ENCODE data around the gene PPP2R5C.

The PPP2R5C gene

DNA sequence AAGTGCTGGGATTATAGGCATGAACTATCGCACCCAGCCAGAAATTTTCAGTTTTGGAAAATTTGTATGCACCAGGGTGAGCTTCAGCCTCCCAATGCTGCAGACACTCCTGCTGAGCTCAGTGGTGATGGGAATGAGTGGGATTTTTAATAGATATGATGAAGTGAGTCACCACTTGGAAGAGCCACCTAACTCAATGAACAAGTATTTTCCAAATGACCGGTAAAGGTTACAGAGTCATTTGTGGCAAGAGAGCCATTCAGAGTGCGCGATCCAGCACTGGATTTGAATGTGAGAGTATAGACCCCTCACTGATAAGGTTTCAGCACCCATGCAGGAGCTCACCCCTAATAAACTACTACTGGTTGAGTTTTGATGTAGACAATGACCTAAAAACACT, 100.7 kb downstream of the PPP2R5C start:
- no peak for DNase-seq

DNA sequence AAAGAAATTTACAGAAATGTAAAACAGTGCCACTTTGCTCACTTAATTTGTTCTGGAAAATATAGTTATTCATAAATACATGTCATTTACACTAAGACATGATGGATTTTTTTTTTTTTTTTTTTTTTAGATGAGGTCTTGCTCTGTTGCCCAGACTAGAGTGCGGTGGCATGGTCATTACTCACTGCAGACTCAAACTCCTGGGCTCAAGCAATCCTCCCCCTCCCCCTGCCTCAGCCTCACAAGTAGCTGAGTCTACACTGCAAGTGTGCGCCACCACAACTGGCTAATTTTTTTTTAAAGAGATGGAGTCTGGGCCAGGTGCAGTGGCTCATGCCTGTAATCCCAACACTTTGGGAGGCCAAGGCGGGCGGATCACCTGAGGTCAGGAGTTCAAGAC, 101.2 kb downstream of the PPP2R5C start:
- DNase-seq, result no peak

DNA sequence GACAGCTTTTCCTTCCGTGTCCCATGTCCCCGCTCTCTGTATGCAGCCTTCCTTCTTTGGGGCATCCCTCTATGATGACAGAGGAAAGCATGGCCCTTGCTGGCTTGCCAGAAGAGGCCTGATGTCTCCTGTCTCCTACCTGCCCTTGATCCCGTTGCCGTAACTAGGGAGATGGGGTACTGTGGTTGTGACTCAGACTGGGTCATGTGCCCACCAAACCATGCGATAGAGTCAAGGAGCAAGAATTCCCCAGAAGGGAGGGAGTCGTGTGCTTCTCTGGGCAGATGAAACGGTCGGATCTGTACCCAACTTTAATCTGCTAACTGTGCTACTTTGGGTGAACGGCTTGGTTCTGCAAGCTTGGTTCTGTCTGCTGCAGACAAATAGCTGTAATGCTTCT, 103.8 kb downstream of the PPP2R5C start:
- DNase-seq, result no peak

DNA sequence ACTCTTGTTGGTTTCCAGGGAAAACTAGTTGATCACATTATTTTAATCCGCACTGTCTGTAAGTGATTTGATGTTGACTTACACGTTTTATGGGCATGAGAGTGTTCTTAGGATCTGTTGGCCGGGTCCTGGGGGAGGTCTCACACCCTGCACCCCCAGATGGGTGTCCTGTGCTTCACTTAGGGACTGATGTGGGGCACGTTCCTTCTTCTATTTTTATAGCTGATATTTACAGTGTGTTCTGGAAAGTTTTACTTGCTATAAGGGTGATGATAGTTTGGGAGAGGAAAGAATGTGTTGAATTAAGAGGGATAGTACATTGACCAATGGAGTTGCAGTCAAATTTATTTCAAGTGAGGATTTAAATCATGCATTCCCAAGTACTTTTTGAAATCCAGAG, 106.3 kb downstream of the PPP2R5C start:
- DNase-seq, result no peak

DNA sequence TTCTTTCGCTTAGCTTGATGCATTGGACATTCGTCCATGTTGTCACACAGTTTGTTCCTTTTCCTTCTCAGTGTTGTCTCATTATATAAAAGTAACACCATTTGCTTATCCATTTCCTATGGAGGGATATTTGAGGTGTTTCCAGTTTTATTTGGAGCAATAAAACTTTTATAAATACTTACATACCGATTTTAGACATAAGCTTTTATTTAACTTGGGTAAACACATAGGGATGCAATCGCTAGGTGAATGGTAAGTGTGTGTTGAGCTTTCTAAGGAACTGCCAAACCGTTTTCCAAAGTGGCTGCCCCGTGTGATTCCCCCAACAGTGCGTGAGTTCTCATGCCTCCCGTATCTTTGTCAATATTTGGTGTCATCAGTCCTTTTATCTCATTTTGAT, 107.7 kb downstream of the PPP2R5C start:
- no peak for DNase-seq

DNA sequence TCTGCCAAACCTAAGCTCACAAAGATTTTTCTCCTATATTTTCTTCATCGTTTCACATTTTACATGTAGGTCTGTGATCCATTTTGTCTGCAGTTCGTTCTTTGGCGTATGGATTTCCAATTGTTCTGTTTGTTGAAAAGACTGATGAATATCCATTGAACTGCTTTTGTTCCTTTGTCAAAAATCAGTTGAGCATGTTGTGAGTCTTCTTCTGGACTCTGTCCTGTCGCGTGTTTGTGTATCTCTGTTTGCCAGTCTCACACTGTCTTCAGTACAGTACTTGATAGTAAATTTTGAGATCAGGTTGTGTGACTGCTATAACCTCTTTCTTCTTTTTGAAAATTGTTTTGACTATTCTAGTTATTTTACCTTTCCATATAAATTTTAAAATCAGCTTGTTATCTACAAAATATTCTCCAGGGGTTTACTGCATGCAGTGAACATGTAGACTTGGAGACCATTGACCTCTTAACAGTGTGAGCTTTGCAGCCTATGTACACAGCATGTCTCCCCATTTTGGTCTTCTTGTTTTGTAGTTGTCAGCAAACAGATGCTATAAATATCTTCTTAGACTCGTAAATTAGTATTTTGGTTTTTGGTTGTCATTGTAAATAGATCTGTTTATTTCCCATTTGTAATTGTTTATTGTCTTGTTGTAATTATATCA, 108.9 kb downstream of the PPP2R5C start:
- no peak for DNase-seq

DNA sequence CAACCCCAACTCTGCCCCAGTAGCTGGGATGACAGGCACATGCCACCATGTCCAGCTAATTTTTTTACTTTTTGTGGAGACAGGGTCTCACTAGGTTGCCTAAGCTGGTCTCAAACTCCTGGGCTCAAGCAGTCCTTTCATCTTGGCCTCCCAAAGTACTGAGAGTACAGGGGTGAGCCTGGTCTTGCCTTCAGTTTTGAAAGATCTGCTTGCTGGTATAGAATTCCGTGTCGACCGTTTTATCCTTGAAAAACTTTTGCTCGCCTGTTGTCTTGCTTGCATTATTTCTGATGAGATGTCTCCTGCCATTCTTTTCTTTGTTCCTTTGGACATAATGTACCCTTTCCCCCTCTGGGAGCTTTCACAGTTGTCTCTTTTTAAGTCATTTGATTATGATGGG, 110.8 kb downstream of the PPP2R5C start:
- DNase-seq, result no peak

DNA sequence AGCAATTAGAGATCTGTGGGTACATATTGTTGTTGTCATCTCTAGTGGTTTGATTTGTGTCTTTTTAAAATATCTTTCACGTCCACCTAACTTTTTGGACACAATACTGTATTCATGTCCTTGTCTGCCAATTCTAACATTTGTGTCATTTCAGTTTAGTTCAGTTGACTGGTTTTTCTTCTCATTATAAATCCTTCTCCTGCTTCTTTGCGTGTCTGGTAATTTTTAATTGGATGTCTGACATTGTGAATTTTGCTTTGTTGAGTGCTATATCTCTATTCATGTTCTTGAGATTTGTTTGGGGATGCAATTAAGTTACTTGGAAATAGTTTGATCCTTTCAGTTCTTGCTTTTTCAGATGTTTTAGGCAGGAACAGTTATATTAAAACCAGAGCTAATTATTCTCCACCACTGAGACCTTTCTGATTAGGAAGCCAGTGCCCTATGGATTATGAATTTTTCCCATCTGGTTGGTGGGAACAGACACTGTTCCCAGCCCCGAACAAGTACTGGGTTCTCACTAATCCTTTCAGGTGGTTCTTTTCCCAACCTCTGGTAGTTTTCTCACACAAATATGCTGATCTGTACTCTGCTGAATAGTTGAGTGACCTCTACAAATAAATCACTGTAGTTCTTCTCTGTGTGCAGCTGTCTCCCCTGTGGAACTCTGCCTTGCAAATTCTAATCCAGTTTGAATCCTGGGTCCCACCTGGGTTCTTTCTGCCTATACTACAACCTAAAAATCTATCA, 111.7 kb downstream of the PPP2R5C start:
- DNase-seq, result no peak

DNA sequence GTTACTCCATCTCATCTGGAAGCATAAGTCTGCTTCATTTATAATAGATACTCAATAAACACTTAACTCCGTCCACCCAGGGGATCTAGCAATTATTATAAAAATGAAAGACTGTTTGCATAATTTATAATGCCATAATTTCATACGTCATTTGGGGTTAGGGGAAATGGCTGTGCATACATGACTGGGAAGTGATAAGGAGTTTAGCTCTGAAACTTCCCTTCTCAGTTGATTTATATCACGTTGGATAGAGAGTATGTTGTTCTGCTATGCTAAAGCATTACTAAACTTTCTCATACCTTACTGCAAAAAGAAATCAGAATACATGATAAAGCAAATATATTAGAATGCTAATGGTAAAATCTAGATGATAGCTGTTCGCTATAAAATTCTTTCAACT, 112.5 kb downstream of the PPP2R5C start:
- DNase-seq, result no peak

DNA sequence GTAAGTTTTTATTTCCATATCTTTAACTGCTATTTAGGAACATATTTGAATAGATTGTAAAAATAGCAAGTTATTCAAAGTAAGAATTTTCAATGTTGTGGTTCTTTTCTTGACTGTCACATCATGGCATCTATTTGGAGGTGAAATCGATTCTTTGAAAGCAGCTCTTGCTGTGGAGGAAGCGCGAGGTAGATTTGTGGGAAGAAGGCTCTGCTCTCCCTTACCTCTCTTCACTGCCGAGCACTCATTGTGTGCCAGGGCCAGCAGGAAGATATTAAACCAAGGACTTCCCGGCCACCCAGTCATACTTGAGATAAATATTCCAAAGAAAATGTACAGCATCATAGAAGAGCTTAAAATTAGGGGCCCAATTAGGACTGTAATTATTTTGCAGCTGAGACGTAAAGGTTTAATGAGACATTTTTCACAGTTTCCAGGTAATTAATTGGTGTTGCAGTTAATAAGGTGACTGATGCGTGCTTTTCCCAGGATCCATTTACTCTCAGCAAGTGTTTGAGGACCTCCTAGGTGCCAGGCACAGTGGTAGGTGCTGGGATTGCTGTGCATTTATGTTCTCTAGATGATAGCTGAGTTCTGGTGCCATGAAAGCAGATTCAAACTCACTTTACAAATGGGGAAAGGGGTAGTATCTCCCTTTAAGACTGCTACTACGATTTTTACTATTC, 113.7 kb downstream of the PPP2R5C start:
- DNase-seq, result no peak

DNA sequence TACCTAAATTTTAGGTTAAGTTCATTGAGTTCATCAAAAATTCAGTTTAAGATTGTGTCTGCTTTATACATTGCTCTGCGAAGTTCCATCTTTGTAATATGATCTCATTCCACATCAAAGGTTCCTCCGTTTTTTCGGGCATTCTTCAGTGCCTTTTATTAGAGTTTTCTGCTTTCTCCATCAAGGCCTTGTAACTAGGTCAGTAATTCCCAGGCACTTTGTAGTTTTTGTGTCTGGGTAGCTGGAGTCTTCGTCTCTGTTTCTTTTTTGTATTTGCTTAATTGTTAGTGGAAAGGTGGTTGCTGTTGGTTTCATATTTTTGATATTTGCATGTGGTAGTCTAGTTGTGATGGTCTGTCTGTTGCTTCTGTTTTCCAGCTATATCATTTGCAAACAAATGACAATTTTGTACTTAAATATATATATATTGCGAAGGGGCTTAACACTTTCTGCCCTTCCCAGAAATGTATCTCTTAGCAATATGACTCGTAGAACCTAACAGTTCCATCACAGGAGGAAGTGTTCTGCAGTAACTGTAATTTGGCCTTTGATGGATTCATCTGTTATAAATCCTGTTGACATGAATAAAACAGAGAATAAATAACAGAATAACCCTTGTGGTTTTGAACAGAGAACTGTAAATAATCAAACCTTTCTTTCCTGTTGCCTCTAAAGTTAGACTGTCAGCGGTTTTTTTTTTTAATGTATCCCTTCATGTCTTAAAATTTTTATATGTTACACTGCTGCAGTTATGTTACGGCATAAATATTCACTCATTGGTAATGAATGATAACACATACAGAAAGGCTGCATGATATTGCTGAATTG, 114.4 kb downstream of the PPP2R5C start:
- DNase-seq, result no peak

DNA sequence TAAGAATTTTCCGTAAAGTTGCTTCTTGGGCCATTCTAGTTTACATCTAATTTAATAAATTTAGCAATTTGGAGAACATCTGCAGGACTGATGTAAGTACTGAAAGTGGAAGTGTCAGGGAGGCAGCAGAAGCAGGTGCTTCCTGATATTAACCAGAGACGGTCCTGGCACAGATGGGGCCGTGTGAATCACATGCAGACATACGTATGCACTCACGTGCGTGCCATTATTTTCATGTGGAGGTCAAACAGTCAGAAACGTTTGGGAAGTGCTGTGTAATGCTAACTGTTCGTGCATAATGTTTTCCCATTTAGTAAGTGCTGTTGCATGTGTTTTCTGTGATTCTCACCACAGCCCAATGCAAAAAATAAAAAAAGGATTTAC, 115.0 kb downstream of the PPP2R5C start:
- DNase-seq, result peak in 10 of 51 donors; percentile 13 to 37 (median 22)

DNA sequence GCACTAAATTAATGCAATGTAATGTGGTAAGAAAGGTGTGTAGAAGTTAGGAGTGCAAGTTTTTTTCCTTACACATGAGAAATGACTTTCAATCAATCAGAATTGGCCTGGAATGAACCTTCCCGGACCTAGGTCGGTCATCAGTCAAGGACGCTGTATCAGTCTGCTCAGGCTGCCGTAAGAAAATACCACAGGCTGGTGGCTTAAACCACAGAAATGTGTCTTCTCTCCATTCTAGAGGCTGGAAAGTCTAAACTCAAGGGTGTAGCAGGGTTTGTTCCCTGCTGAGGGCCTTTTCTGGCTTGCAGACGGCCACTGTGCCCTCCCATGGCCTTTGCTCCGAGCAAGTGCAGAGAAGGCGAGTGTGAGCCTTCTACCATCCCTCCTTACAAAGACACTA, 116.3 kb downstream of the PPP2R5C start:
- no peak for DNase-seq

DNA sequence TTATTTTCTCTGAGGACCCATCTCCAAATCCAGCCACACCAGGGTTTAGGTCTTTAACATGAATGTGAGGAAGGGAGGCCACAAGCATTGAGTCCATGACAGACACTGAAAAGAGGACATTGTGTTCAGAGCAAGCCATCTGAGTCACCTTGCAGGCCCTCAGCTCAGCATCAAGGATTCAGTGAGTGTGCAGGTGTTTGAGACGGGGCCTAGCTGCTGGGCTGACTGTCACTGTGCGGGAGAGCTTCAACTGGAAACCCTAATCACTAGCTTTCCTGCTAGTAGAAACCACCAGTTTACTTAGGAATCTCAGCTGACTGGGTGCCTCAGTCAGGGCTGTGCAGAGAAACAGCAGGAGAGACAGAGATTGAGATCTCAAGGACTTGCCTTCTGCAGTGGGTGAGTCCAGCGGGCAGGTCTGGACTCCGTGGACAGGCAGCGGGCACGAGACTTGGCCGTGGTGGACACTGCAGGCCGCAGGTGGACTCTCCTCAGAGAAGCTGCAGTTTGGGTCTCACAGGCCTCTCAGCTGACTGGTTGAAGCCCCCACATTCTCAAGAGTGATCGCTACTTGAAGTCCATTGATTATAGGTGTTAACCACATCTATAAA, 116.8 kb downstream of the PPP2R5C start:
- no peak for DNase-seq

DNA sequence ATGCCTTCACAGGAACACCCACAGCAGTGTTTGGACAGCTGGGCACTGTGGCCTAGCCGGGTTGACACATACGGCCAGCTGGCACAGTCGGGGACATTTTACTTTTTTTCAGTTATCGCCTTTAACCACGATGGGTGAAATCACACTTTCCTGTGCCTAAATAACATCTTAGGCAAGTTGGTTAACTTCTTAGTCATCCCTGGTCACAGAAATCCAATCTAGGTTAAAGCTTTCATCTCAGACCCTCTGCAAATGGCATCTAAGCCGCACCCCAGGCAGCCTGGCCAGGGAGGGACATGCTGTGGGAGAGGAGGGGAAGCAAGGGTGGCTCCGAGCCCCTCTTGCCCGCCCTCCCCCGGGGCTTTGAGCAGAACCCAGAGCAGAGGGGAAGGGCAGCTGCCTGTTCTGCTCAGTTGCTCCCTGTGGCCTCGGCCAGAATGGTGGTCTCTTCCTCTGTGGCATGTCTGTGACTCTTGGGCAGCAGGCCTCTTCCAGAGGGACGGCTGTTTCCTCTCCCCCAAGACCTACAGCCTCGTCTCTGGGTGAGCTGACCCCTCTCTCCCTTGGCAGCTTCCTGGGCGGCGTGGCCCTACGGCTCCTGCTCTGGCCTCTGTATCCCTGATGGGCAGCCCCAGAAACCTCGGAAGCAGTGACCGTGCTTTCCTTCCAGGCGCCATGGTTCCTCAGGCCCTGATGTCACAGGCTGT, 117.5 kb downstream of the PPP2R5C start:
- DNase-seq, result no peak

DNA sequence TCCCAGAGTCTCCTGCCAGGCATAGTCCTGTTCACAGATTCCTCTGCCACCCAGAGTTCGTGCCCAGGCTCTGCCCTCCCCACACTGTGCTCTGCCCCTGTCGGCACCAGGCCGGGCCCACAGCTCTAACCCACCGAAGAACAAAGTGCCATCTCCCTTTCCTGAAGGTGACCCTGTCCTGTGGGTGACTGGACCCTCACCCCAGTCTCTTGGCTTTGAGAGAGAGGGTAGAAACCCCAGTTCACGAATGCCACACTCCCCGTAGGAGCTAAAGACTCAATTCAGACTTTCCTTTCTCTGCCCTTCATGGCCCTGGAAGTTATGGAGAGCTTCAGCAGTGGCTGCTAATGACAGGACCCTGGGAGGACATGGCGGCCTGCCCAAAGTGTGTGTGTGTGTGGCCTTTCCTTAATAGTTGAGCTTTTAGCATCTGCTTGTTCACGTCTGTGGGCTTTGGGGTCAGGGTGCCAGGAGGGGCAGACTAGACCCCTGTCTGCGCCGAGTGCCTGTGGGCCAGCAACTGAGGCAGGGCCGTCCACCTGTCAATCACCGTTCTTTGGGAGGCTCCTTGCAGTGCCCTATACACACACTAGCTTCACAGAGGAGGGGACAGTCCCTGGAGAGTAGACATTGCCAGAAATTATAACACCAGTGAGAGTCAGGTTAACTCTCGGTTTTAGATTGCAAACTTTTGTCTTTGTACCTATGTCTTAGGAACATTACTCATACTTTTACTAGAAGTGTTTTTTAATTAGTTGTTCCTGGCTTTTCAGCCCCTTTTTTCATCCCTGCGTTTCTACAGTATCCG, 118.2 kb downstream of the PPP2R5C start:
- no peak for DNase-seq

DNA sequence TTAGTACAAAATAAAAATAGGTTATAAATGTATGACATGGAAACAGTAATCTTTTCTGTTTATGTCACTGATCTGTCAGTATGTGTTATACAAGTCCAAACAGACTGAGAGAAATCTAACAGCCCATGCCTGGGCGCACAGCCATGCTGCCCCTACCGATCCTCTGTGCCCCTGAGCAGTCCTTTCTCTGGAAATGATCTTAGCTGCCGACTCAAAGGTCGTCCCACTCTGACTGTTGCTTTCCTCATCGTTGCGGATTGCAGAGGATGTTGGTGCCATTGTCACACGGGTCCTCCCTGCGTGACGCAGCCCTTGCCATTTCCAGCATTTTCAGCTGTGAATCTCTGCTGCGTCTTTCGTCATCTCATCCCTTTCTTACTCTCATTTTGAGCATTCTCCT, 119.9 kb downstream of the PPP2R5C start:
- no peak for DNase-seq

DNA sequence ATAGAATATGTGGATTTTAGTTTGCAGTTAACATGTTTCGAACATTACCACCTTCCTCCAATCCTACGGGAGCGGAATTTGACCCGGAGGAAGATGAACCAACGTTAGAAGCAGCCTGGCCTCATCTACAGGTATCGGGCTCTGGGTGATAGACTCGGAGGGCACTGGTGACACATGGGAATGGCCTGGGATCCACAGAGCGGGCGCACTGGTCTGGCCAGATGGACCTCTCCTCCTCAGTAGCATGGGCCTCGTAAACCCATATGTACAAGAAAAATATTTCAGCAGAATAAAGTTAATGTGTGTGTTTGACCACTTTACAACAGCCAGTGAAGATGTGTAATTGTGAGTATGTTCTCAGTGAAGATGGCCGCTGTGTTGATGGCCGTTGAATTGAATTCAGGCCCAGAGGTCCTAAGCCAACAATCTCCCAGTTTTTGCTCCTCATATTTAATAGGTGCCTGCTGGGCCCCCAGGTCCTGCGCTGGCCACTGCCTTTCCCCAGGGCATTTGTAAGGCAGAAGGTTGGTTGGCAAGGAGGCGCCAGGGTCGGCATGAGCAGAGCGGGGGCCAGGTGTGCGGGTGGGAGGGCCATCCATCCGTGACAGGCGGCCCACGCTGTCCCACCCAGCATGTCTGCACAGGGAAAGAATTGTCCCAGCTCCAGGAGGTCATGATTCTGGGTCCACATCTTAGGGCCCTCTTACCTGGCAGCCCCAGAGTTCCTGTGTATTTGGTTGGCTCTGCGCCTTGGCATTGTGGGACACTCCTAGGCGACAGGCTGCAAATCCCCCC, 120.8 kb downstream of the PPP2R5C start:
- DNase-seq, result no peak
